Measurements from ENCODE around the gene ABCA10.

ABCA10 gene

GRCh38 chr17:69164206-69164605, 64.4 kb downstream of the ABCA10 start:
- no peak for DNase-seq (ENCODE audit: low read depth)

DNA sequence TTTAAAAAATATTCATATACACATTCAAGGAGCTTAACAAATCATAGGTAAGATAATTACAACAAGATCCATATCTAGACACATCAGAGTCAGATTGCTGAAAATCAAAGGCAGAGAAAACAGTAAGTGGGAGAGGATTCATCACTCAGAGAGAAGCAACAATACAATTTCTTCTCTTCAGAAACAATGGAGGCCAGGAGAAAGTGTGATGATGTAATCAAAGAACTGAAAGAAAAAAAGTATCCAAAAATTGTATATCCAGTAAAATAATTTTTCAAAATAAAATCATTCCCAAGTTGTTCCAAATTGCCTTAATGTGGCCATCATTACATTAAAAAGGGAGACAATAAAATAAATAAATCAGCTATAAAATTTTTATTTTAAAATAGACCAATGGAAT, 69.2 kb downstream of the ABCA10 start:
- DNase-seq (ENCODE audit: low read depth): no peak

- DNase-seq (ENCODE audit: low read depth): no peak
Measured at GRCh38 chr17:69154267-69154666, 74.4 kb downstream of the ABCA10 start.

- no peak for DNase-seq (ENCODE audit: low read depth)
Measured at GRCh38 chr17:69150333-69150732, 78.3 kb downstream of the ABCA10 start.

GRCh38 chr17:69147460-69147859, 81.2 kb downstream of the ABCA10 start:
- no peak for DNase-seq (ENCODE audit: low read depth)

DNA sequence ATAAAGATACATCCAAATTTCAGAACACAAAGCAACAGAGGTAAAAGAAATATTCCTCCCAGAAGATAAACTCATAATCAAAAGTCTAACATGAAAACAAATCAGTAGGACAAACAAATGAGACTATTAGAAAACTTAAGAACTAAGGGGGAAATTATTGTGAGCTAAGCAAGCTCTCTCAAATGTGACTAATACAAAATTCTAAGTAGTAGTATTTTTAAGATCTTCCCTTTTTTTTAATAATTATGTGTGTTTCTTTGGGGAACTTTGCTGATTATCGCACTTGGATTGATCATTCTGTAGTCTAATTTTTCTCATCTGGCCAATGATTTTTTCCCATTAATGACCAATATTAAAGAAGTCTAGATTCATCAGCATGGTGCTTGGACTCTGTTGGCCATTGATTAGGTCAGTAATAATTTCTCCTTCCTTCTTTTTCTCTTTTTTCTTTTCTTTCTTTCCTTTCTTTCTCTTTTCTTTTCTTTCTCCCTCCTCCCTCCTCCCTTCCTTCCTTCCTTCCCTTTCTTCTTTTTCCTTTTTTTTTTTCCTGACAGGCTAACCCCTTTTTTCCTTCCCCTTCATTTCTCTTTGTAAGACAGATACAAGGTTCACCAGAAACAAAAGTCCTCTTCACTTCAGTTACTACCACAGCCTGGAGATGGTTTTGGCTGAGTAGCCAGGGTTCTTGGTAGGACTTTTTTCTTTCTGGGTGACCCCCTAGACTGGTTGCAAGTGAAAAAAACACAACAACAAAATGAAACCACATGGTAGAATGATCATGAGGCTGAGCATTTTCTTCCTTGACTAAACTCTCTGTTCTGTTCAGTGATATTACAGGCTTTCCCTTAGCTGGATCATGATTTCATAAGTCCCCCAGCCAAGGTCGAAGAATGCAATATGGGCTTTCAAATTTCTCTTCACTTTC, 84.0 kb downstream of the ABCA10 start:
- no peak for DNase-seq (ENCODE audit: low read depth)

DNA sequence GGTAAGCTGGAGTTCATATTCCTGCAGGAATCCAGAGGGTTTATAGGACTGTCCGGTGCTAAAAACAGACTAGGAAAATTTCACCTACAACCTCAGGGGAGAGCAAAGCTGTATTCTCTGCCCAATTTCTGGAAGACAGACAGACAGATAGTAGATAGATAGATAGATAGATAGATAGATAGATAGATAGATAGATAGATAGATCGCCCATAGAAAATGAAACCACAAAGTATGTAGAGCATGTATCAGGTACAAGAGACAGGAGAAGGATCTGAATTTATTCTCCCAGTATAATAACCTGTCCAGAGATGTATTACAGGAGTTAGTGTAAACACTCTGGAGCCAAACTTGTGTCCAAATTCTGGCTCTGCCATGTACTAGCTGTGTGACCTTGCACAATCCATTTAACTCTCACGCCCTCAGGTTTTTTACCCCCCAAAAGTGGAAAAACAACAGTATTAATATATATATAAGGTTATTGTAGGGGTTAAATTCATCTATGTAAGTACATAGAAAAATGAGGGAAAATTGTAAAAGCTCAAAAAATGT, 84.9 kb downstream of the ABCA10 start:
- DNase-seq (ENCODE audit: low read depth): no peak

GRCh38 chr17:69143151-69143550, 85.5 kb downstream of the ABCA10 start:
- DNase-seq (ENCODE audit: low read depth): no peak

DNA sequence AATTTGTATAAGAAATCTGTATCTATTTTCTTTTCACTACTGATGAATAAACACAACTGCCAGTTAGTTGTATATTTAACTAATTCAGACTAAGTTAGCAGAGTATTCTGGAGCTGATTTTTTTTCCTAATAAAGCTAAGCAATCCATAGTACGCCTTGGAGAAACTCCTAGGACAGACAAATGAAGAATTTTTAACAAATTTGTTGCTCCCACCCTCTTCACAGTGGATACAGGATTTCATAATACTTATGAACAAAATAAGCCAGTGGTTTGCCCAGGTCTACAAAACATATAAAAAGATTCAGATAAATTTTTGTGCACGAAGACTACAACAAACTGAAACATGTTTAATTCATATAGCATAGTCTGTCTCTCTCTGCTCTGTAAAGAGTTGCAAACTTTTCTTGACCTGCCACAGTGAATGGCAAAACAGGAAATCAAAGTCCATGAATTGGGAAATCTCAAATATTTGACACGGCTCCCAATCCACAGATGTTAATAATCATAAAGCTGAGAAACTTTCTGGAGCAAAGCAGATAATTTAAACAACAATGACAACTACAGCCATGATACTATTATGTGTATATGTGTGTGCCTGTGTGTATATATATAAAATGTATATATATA, 86.3 kb downstream of the ABCA10 start:
- DNase-seq (ENCODE audit: low read depth): peak; percentile 65

DNA sequence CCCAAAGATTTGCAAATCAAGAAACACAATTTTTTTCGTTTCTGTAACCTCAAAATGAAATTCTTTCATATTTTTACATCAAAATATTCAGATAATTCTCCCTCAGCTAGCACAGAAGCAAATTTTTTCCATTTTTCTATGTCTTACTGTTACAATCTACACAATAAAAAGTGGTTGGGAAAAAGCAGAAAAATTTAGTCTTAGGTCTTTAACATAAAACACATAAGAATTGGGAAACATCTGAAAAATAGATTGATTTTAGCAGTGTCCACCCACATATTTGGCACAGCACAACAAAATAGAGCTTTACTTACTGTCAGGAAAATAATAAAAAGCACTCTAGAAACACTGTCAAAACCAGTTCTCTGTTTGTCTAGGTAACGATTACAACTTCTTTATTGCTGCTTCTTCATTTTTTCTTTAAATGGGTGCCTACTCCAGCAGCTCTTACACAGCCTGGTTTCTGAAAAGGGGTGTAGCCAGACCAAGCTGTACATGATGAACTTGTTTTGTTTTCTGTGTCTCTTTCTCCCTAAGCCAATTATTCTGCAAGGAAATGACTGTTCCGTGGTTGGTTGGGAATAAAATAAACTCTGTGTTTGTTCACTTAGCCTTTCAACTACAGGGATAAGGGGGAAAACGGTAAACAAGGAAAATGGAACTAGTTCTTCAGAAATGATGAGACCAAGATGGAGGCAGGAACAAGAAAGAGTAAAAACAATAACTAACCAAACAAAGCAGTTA, 87.0 kb downstream of the ABCA10 start, which contains the start of gene ABCA6:
Gene ABCA6, minus strand, starts transcription at position 465 of the 744 bp plus-strand sequence. CDS start 1,192 bp downstream, outside the sequence.
- DNase-seq (ENCODE audit: low read depth): peak; percentile 54

GRCh38 chr17:69134112-69134511, 94.5 kb downstream of the ABCA10 start:
- no peak for DNase-seq (ENCODE audit: low read depth)

GRCh38 chr17:69130627-69131296, 97.9 kb downstream of the ABCA10 start:
- no peak for DNase-seq (ENCODE audit: low read depth)

GRCh38 chr17:69123626-69124025, 105.0 kb downstream of the ABCA10 start:
- DNase-seq (ENCODE audit: low read depth): no peak

- no peak for DNase-seq (ENCODE audit: low read depth)
Measured at GRCh38 chr17:69122065-69122464, 106.6 kb downstream of the ABCA10 start.

DNA sequence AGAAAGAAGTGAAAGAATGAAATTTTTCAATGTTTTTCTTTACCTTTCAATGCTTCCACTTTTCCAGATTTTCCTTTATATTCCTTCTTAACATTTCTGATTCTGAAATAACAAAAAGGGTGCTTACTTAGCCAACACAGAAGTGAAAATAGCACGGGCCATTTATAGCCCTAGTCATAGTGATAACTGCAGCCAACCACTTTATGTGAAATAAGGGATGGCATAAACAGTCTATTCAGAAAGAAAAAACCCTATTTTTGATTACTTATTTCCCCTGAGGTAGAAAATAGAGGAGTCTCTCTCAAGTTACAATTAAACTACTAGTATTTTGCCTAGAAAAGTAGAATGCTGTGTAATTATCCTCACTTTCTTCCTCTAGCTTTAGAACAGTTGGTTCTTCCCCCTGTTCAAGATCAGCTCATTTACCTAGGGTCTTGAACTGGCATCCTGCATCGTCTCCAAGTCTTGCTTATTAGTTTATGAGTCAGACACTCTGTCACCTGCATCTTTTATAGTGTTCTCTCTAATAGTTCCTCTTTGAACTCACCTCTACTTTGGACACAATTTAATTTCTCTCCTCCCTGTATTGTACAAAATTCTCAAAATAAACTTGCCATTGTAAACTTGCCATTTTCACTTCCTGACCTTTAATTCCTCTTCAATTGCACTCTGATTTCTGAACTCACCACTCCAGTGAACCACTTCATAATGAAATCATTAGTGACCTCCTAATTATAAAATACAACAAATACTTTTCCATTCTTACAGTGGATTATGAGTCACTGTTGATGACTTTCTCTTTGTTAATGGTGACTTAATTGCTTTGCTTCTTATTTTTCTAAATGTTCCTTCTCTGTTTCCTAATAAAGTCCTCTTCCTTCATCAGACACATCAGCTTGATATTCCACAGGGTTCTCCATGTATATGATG, 110.5 kb downstream of the ABCA10 start:
- DNase-seq (ENCODE audit: low read depth): no peak

DNA sequence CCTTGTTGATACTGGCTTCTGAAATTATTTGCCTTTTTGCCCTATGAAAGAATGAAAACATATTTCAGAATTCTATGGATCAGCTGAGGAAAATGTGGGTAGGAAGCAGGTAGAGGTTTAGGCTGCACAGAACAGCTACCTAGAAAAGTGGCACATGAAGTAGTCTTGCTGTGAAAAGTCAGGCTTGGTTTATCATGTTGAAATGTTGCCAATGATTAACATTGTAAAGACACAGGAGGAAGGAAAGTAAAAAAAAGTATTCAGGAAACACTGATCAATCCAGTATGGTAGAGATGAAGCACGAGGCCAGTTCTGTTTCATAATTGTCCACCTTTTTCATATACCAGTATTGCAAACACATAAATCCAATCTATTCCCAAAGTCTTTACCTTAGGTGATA, 116.8 kb downstream of the ABCA10 start:
- no peak for DNase-seq (ENCODE audit: low read depth)

- DNase-seq (ENCODE audit: low read depth): no peak
Measured at GRCh38 chr17:69105907-69106730, 122.5 kb downstream of the ABCA10 start.

GRCh38 chr17:69103557-69104233, 124.9 kb downstream of the ABCA10 start:
- no peak for DNase-seq (ENCODE audit: low read depth)

GRCh38 chr17:69098625-69099024, 130.0 kb downstream of the ABCA10 start:
- no peak for DNase-seq (ENCODE audit: low read depth)
